T-helper 1 cell treated with Interleukin-12 subunit alpha and Interleukin-12 subunit beta and Interleukin-4 antibody, amounts not matched to agents 30 ng/mL and 1 ng/mL, for 36 hours (primary cell): ENCODE measurements around the gene ASCL5. TPM values are rescaled to one million over a fixed set of nuclear protein-coding genes. Genes with fewer than 3 reads are reported as not detected.
"Not testable (repeated sequence)": the region's sequence is repeated elsewhere in the genome, so short reads cannot be mapped to it uniquely, and the experiment has no call there.

Source experiments
- intact Hi-C: fragments of 100-400 bp; cut with micrococcal nuclease; formaldehyde crosslinking; loops from one replicate; pipeline ENCODE4 v1.15.1; 2024
- total RNA-seq: library from RNA; stranded (reverse); gene quantifications from 2 replicates; pipeline ENCODE4 v1.2.3, GENCODE V29; 2022

Gene ASCL5
- total RNA-seq: not detected in 2 replicates

DNA sequence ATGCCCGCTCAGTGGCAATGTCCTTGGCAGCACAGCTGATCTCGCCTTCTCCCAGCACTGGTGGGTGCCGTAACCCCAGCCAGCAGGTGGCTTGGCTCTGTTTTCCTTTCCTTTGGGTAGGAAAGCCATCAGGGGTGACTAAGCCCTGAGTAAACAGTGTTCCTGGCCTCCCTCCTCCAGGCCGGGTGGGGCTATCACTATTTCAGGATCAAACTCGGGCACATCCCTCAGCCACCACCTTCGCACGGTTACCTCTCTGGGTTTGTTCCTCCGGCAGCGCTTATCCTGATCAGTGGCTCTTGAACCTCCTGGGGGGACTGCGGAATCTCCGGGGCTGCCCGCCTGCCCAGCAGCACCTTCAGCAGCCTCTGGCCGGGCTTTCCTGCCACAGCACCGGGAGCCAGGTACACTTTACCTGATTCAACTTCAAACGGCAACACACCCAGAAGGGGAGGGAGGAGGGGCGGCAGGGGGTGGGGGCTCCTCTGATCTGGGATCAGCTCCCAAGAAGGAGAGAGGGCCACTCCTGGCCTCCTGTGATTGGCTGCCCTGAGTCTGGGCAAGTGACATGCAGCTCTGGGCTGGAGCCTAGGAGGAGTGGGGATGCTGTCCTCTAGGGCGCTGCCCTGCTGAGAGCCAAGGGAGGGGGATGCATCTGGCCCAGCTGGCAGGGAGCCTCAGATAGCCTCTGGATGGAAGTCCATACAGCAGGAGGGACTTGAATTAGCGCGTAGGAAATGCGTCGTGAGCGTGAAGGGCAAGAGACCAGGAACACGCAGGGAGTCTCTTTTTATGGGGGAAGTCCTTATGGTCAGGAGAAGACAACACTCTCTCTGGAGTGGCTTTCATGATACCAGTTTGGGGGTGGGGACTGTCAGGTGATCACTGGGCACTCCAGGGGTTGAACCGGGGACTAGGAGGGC lies at the start of gene ASCL5:
Gene ASCL5 (minus strand): TSS at position 353 of the 923 bp plus-strand sequence. CDS start 11,812 bp downstream, outside the sequence.
- intact Hi-C loops: no loop called here

- intact Hi-C loops: no loop called here
Observed at GRCh38 chr1:201175820-201176500, 49.0 kb upstream of the ASCL5 start.

DNA sequence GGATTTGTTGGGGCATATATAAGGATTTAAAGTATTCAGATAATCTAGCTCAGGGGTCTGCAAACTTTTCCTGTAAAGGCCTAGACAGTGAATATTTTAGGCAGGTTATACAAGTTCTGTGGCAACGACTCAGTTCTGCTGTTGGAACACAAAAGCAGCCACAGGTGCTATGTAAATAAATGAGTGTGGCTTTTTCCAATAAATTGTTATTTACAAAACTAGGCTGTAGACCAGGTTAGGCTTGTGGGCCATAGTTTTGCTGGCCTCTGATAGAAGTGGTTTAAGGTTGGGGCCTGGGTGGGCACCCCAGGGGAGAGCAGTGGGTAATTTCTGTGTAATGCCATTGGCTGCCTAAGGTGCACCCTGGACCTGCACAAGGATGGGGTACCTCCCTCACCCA lies 46.8 kb upstream of the ASCL5 start:
- intact Hi-C loops: loop anchor here (5.0 kb wide), 1 partner anchor 156 kb away; no protein-coding TSS in a partner anchor

DNA sequence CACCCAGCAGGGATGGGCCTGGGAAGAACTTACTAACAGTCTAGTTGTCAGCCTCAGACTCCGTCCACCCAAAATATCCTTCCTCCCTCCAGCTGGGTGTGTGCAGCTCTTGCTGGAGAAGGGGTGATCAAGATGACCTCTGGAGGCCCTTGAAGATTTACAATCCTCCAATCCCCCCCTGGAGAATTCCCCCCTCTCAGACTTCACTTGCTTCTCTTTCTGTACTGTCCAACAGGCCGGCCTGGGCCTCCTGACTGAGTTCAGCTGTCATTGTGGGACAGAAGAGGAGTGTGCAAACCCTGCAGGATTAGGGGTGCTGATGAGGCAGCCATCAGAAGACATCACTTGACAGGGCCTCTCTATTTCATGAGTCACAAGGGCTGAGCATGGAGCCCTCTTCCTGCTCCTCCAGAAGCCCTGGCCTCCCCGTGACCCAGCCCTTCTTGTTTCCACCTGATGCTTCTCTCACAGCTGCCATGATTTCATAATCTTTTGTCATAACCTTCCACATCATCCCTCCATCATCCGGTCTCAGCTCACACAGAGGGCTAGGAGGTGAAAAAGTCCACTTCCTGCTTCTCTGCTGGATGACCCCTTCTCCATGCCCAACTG lies 46.1 kb upstream of the ASCL5 start:
- intact Hi-C loops: loop anchor here (5.0 kb wide), 1 partner anchor 156 kb away; no protein-coding TSS in a partner anchor

DNA sequence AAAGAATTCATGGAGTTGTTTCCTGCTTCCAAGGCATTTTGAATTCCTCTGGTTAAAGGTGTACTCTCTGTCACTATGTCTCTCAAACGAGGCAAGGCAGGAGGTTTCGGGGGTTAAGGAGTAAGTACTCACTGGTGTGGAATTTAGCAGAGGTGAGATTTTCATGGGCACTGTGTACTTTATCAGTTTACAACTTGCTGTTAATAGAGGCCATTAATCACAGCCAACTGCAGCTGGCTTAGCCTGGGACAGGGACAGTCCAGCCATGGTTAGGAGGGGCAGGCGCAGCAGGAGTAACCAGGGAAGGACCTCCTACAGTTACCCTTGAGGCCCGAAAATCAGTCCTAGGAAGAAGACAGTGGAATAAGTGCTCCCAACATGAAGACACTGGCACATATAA lies 45.3 kb upstream of the ASCL5 start:
- intact Hi-C loops: loop anchor here (5.0 kb wide), 1 partner anchor 155 kb away; no protein-coding TSS in a partner anchor

- intact Hi-C loops: loop anchor here (5.0 kb wide), 1 partner anchor 154 kb away; no protein-coding TSS in a partner anchor
Observed at GRCh38 chr1:201171063-201172036, 44.4 kb upstream of the ASCL5 start.

GRCh38 chr1:201170533-201171062 lies 43.6 kb upstream of the ASCL5 start:
- intact Hi-C loops: loop anchor here (1.0 to 5.0 kb wide), 2 partner anchors 16 to 153 kb away; partner anchors contain the start of gene TMEM9

GRCh38 chr1:201169971-201170532 lies 43.1 kb upstream of the ASCL5 start:
- intact Hi-C loops: loop anchor here (1.0 to 5.0 kb wide), 2 partner anchors 16 to 153 kb away; partner anchors contain the start of gene TMEM9

- intact Hi-C loops: no loop called here
Observed at GRCh38 chr1:201169203-201169602, 42.2 kb upstream of the ASCL5 start.

GRCh38 chr1:201167041-201167991 lies 40.3 kb upstream of the ASCL5 start:
- intact Hi-C loops: no loop called here

- intact Hi-C loops: no loop called here
Observed at GRCh38 chr1:201164645-201165044, 37.7 kb upstream of the ASCL5 start.

DNA sequence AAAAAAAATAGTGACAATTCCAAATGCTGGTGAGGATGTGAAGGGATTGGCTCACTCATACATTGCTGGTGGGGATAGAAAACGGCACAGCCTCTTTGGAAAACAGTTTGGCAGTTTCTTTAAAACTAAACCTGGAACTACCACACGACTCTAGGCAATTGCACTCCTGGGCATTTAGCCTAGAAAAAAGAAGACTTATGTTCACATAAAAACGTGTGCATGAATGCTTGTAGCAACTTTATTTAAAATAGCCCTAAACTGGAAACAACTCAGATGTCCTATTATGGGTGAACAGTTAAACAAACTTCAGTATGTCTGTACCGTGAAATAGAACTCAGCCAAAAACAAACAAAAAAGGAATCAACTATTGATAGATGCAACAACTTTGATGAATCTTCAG lies 36.7 kb upstream of the ASCL5 start:
- intact Hi-C loops: no loop called here

DNA sequence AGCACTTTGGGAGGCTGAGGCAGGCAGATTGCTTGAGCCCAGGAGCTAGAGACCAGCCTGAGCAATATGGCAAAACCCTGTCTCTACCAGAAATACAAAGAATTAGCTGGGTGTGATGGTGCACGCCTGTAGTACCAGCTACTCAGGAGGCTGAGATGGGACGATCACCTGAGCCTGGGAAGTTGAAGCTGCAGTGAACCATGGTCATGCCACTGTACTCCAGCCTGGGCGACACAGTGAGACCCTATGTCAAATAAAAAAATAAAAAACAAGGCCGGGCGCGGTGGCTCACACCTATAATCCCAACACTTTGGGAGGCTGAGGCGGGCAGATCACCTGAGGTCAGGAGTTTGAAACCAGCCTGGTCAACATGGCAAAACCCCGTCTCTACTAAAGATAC lies 36.1 kb upstream of the ASCL5 start:
- intact Hi-C loops: not testable (repeated sequence)

DNA sequence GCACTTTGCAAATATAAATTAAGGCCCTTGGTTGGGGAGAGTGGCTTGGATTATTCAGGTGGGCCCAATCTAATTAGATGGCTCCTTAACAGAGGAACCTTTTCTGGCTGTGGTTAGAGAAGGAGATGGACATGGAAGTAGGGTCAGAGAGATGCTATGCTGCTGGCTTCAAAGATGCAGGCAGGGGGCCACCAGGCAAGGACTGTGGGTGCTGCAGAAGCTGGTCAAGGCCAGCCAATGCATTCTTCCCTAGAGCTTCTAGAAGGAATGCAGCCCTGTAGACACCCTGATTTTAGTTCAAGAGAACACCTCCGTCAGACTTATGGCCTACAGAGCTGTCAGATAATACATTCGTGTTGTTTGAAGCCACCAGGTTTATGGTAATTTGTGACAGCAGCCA lies 31.0 kb upstream of the ASCL5 start:
- intact Hi-C loops: no loop called here

GRCh38 chr1:201156819-201157218 lies 29.8 kb upstream of the ASCL5 start:
- intact Hi-C loops: no loop called here

- intact Hi-C loops: no loop called here
Observed at GRCh38 chr1:201156346-201156745, 29.4 kb upstream of the ASCL5 start.

GRCh38 chr1:201155354-201155753 lies 28.4 kb upstream of the ASCL5 start:
- intact Hi-C loops: loop anchor here (2.0 kb wide), 1 partner anchor 325 kb away; no protein-coding TSS in a partner anchor

GRCh38 chr1:201154389-201155165 lies 27.6 kb upstream of the ASCL5 start, which contains the start of gene TMEM9:
Gene TMEM9 (minus strand): TSS chr1:201154474. CDS start chr1:201153923, 551 bp downstream.
- intact Hi-C loops: loop anchor here (1.0 to 5.0 kb wide), 8 partner anchors 16 to 675 kb away; partner anchors contain the start of genes DDX59, IPO9, KIF14 and KIF21B
